Activated CD4-positive, CD25-positive, alpha-beta regulatory T cell treated with anti-CD3 and anti-CD28 coated beads, Interleukin-2, amount 50 U/mL, for 16 hours (primary cell): Measurements from ENCODE around the gene F2RL3.
"Not testable (repeated sequence)": the region's sequence is repeated elsewhere in the genome, so short reads cannot be mapped to it uniquely, and the experiment has no call there.

ENCODE experiments used
- DNase-seq: peaks from one replicate; pipeline ENCODE4 v3.0.0-alpha.2; 2020; ENCODE audit warnings: low read depth, low spot score

Gene F2RL3

GRCh38 chr19:16874978-16875299 is 13.9 kb upstream of the F2RL3 start:
- not testable (repeated sequence) for DNase-seq

GRCh38 chr19:16875584-16876555 is 12.9 kb upstream of the F2RL3 start:
- DNase-seq = no peak

GRCh38 chr19:16876904-16877361 is 11.9 kb upstream of the F2RL3 start:
- DNase-seq = no peak

- no peak for DNase-seq
Observed at GRCh38 chr19:16877581-16877980, 11.2 kb upstream of the F2RL3 start.

GRCh38 chr19:16878181-16878965 is 10.4 kb upstream of the F2RL3 start:
- no peak for DNase-seq

GRCh38 chr19:16880884-16881554 is 7.8 kb upstream of the F2RL3 start:
- no peak for DNase-seq

GRCh38 chr19:16882146-16882545 is 6.7 kb upstream of the F2RL3 start:
- no peak for DNase-seq

- DNase-seq = no peak
Observed at GRCh38 chr19:16883522-16883921, 5.3 kb upstream of the F2RL3 start.

GRCh38 chr19:16885166-16885565 is 3.6 kb upstream of the F2RL3 start:
- DNase-seq = no peak

- no peak for DNase-seq
Observed at GRCh38 chr19:16886305-16886880, 2.4 kb upstream of the F2RL3 start.

GRCh38 chr19:16887353-16888265 is 1.2 kb upstream of the F2RL3 start:
- DNase-seq = no peak

- no peak for DNase-seq
Observed at GRCh38 chr19:16889366-16889882, 625 bp downstream of the F2RL3 start.

GRCh38 chr19:16889883-16890460 is 1.2 kb downstream of the F2RL3 start:
- no peak for DNase-seq

GRCh38 chr19:16890461-16891184 is 1.8 kb downstream of the F2RL3 start:
- DNase-seq = no peak

- no peak for DNase-seq
Observed at GRCh38 chr19:16891696-16892382, 3.0 kb downstream of the F2RL3 start.

GRCh38 chr19:16892436-16892835 is 3.6 kb downstream of the F2RL3 start:
- no peak for DNase-seq

GRCh38 chr19:16892868-16893685 is 4.3 kb downstream of the F2RL3 start:
- no peak for DNase-seq

GRCh38 chr19:16893686-16893989 is 4.8 kb downstream of the F2RL3 start:
- no peak for DNase-seq
